Thyroid gland (tissue), 4 donors: Measurements from ENCODE around the gene SLC26A4.

Source experiments
- CTCF ChIP-seq, 6 experiments: fragments of 200-600 bp in 3 of 6; fragments of 450-650 bp in 3 of 6; sonication (generic) in 3 of 6; IDR thresholded peaks; one replicate each; pipeline ENCODE4 v1.5.1; 2016 to 2019; ENCODE audit warnings: antibody characterized with exemption in 6 of 6, mild to moderate bottlenecking in 2 of 6, inconsistent platforms in 1 of 6, moderate library complexity in 1 of 6
- POLR2A ChIP-seq, 2 donors: fragments of 450-650 bp; IDR thresholded peaks; one replicate each; pipeline ENCODE4 v1.6.1; 2017; ENCODE audit warnings: antibody characterized with exemption in 2 of 2, mild to moderate bottlenecking in 2 of 2, moderate library complexity in 1 of 2

GRCh38 chr7:107715531-107715930 is 54.9 kb downstream of the SLC26A4 start:
- TF ChIP-seq CTCF (IDR thresholded peaks at IDR 0.05) (no peak), POLR2A (IDR thresholded peaks at IDR 0.05) (peak in 1 of 2 donors; percentile 15)
